Measurements from ENCODE around the gene SLC25A21.

DNA sequence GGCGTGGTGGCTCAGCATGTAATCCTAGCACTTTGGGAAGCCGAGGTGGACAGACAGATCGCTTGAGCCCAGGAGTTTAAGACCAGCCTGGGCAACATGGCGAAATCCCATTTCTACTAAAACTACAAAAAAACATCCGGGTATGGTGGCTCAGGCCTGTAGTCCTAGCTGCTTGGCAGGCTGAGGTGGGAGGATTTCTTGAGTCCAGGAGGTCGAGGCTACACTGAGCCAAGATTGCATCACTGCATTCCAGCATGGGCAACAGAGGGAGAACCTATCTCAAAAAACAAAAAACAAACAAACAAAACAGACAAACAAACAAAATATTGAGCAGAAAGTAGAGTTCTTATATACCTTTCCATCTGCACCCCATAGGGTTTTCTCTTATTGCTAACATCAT is 9.0 kb upstream of the SLC25A21 start:
- TF ChIP-seq, protein P1, sequence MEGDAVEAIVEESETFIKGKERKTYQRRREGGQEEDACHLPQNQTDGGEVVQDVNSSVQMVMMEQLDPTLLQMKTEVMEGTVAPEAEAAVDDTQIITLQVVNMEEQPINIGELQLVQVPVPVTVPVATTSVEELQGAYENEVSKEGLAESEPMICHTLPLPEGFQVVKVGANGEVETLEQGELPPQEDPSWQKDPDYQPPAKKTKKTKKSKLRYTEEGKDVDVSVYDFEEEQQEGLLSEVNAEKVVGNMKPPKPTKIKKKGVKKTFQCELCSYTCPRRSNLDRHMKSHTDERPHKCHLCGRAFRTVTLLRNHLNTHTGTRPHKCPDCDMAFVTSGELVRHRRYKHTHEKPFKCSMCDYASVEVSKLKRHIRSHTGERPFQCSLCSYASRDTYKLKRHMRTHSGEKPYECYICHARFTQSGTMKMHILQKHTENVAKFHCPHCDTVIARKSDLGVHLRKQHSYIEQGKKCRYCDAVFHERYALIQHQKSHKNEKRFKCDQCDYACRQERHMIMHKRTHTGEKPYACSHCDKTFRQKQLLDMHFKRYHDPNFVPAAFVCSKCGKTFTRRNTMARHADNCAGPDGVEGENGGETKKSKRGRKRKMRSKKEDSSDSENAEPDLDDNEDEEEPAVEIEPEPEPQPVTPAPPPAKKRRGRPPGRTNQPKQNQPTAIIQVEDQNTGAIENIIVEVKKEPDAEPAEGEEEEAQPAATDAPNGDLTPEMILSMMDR (conservative IDR thresholded peaks at IDR 0.05; ENCODE audit: low read depth in 2 of 2): no peak
- TF ChIP-seq EZH2phosphoT487 (IDR thresholded peaks at IDR 0.05; ENCODE audit: unreplicated experiment) (no peak), REST (IDR thresholded peaks at IDR 0.05; ENCODE audit: unreplicated experiment) (no peak), ETS1 (IDR thresholded peaks at IDR 0.05) (no peak), EZH2 (IDR thresholded peaks at IDR 0.05; ENCODE audit: low read depth, unreplicated experiment) (no peak), POLR2AphosphoS5 (IDR thresholded peaks at IDR 0.05; ENCODE audit: low read depth) (no peak), JUNB (IDR thresholded peaks at IDR 0.05; ENCODE audit: unreplicated experiment) (no peak), CREB1 (CRISPR knock-in tag; IDR thresholded peaks at IDR 0.05; ENCODE audit: low read depth) (no peak)

All from GM23338 (cell line).